GM21447 (cell line): Measurements from ENCODE around the gene CCDC81.
A peak's percentile ranks its signal among the peaks of the same experiment; 100 is the strongest.

Experiments
- ATAC-seq: cut with Tn5 transposase; IDR thresholded peaks from one replicate; pipeline ENCODE4 v1.9.1; 2021; ENCODE audit not compliant: unreplicated experiment

CCDC81 gene

GRCh38 chr11:86438685-86439084 lies 64.0 kb downstream of the CCDC81 start:
- ATAC-seq: no peak

GRCh38 chr11:86440305-86440716 lies 65.6 kb downstream of the CCDC81 start:
- no peak for ATAC-seq

GRCh38 chr11:86440843-86441242 lies 66.2 kb downstream of the CCDC81 start:
- ATAC-seq: no peak

- ATAC-seq: no peak
These were observed 67.7 kb downstream of the CCDC81 start for GRCh38 chr11:86442420-86442819.

GRCh38 chr11:86442827-86443226 lies 68.1 kb downstream of the CCDC81 start:
- ATAC-seq: no peak

- ATAC-seq: no peak
These were observed 68.7 kb downstream of the CCDC81 start for GRCh38 chr11:86443415-86443814.

GRCh38 chr11:86444981-86445380 lies 70.3 kb downstream of the CCDC81 start:
- ATAC-seq: no peak

- ATAC-seq: no peak
These were observed 71.7 kb downstream of the CCDC81 start for GRCh38 chr11:86446163-86446923.

GRCh38 chr11:86446924-86447285 lies 72.2 kb downstream of the CCDC81 start:
- no peak for ATAC-seq

- no peak for ATAC-seq
These were observed 73.2 kb downstream of the CCDC81 start for GRCh38 chr11:86447763-86448480.

- no peak for ATAC-seq
These were observed 75.4 kb downstream of the CCDC81 start for GRCh38 chr11:86449993-86450629.

- no peak for ATAC-seq
These were observed 78.8 kb downstream of the CCDC81 start for GRCh38 chr11:86453290-86454030.

- peak; percentile 91 for ATAC-seq
These were observed 81.6 kb downstream of the CCDC81 start for GRCh38 chr11:86456075-86456939.

- no peak for ATAC-seq
These were observed 83.8 kb downstream of the CCDC81 start for GRCh38 chr11:86458294-86459001.

- ATAC-seq: no peak
These were observed 84.3 kb downstream of the CCDC81 start for GRCh38 chr11:86459002-86459385.

GRCh38 chr11:86459682-86460460 lies 85.2 kb downstream of the CCDC81 start:
- no peak for ATAC-seq

- no peak for ATAC-seq
These were observed 86.0 kb downstream of the CCDC81 start for GRCh38 chr11:86460461-86461385.

GRCh38 chr11:86461892-86462291 lies 87.2 kb downstream of the CCDC81 start:
- no peak for ATAC-seq
